Activated naive CD8-positive, alpha-beta T cell (primary cell): ENCODE results near the gene RAMP3.

Experiments used
- H3K27ac Mint-ChIP-seq: one replicate; pipeline ENCODE4 v1.8.0; 2021; ENCODE audit warnings: mixed read lengths
- H3K27me3 Mint-ChIP-seq: one replicate; pipeline ENCODE4 v1.8.0; 2021; ENCODE audit warnings: mixed read lengths
- H3K36me3 Mint-ChIP-seq: one replicate; pipeline ENCODE4 v1.8.0; 2021; ENCODE audit warnings: mixed read lengths
- H3K4me1 Mint-ChIP-seq: one replicate; pipeline ENCODE4 v1.8.0; 2021; ENCODE audit warnings: low read depth, mixed read lengths
- H3K4me3 Mint-ChIP-seq: one replicate; pipeline ENCODE4 v1.8.0; 2021; ENCODE audit warnings: mild to moderate bottlenecking, mixed read lengths
- H3K9me3 Mint-ChIP-seq: one replicate; pipeline ENCODE4 v1.8.0; 2021; ENCODE audit warnings: low read depth, mixed read lengths

The RAMP3 gene

GRCh38 chr7:45220846-45221618 lies 63.4 kb downstream of the RAMP3 start:
- H3K36me3 Mint-ChIP-seq = no peaks in the 10 kb centered on the region
- no peaks in the 10 kb centered on the region for H3K4me1 Mint-ChIP-seq
- H3K27me3 Mint-ChIP-seq = peaks cover 7% of the 10 kb centered on the region
- no peak overlapping the region for H3K4me3 Mint-ChIP-seq
- H3K27ac Mint-ChIP-seq = no peak overlapping the region
- no peaks in the 10 kb centered on the region for H3K9me3 Mint-ChIP-seq

GRCh38 chr7:45221896-45222604 lies 64.5 kb downstream of the RAMP3 start:
- Mint-ChIP-seq H3K36me3 (no peaks in the 10 kb centered on the region), H3K9me3 (no peaks in the 10 kb centered on the region), H3K4me1 (no peaks in the 10 kb centered on the region), H3K27ac (no peak overlapping the region), H3K4me3 (no peak overlapping the region), H3K27me3 (peaks cover 8% of the 10 kb centered on the region)

DNA sequence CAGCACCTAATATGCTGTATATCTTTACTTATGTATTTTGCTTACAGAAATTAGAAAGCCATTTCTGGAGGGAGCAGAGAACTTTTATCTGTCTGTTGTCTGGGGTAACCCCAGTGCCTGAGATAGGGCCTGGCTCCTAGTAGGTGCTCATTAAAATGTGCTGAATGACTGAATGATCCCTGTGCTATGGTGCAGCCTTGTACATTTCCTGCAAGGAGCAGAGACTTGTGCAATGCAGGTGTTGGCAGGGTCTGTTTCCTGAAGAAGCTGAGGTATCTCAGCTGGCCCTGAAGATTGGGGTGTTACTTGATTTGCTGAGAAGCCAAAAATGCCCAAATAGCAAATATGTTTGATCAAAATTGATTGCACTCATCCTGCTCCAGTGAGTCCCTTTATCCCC lies 65.5 kb downstream of the RAMP3 start:
- no peaks in the 10 kb centered on the region for H3K4me1 Mint-ChIP-seq
- no peak overlapping the region for H3K27ac Mint-ChIP-seq
- no peak overlapping the region for H3K4me3 Mint-ChIP-seq
- H3K9me3 Mint-ChIP-seq = no peaks in the 10 kb centered on the region
- H3K36me3 Mint-ChIP-seq = no peaks in the 10 kb centered on the region
- peaks cover 10% of the 10 kb centered on the region for H3K27me3 Mint-ChIP-seq

GRCh38 chr7:45223728-45224630 lies 66.4 kb downstream of the RAMP3 start:
- H3K27me3 Mint-ChIP-seq = peaks cover 9% of the 10 kb centered on the region
- H3K36me3 Mint-ChIP-seq = no peaks in the 10 kb centered on the region
- no peak overlapping the region for H3K27ac Mint-ChIP-seq
- no peaks in the 10 kb centered on the region for H3K9me3 Mint-ChIP-seq
- H3K4me1 Mint-ChIP-seq = no peaks in the 10 kb centered on the region
- H3K4me3 Mint-ChIP-seq = no peak overlapping the region

GRCh38 chr7:45224832-45225231 lies 67.2 kb downstream of the RAMP3 start:
- Mint-ChIP-seq H3K36me3 (no peaks in the 10 kb centered on the region), H3K4me1 (no peaks in the 10 kb centered on the region), H3K4me3 (no peak overlapping the region), H3K27me3 (peaks cover 9% of the 10 kb centered on the region), H3K27ac (no peak overlapping the region), H3K9me3 (no peaks in the 10 kb centered on the region)

DNA sequence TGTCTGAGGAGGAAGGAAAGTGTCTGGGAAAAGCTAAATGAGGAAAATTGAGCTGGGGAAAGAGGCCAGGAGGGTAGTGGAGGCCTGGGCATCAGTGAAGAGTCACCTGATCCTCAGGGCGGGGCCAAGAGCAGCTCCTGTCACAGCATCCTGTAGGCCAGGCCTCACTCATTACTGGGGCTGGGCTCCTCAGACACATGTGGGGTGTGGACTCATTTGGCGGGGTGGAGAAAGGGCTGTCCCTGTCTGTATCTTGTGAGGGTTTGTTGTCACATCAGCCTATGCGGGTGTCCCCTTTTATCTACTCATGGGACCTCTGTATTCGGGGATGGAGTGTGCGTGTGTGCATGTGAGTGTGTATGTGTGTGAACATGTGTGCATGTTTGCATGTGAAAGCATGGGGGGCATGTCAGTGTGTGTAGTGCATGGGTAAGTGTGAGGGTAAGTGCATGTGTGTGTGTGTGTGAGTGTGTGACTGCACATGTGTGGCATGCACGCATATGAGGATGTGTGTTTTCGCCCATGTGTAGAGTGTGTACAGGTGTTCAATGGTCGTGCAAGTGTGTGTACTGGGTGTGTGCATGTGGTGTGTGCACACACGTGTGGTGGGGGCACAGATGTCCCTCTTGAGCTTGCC lies 67.8 kb downstream of the RAMP3 start:
- H3K9me3 Mint-ChIP-seq = no peaks in the 10 kb centered on the region
- H3K27me3 Mint-ChIP-seq = peaks cover 9% of the 10 kb centered on the region
- peaks cover under 1% of the 10 kb centered on the region for H3K4me1 Mint-ChIP-seq
- H3K4me3 Mint-ChIP-seq = no peak overlapping the region
- no peak overlapping the region for H3K27ac Mint-ChIP-seq
- no peaks in the 10 kb centered on the region for H3K36me3 Mint-ChIP-seq

DNA sequence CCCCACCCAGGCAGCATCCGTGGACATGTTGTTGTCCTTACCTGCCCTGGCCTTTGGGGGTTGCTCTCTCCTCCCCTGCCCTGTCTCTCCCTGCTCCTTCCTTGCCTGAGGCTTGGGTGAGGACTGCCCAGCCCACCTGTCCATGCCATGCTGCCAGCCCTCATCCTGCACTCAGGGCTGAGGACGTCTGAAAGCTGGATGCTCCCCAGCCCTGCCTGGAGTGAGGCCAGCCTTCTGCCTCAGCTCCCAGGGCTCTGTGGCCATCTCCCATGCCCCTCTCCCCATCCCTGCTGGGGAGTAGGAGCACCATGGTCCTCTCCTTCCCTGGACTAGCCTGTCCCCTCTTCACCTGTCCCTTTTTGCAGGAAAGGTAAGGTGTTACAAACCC lies 68.4 kb downstream of the RAMP3 start:
- Mint-ChIP-seq H3K9me3 (no peaks in the 10 kb centered on the region), H3K4me1 (peaks cover 2% of the 10 kb centered on the region), H3K4me3 (no peak overlapping the region), H3K36me3 (no peaks in the 10 kb centered on the region), H3K27me3 (peaks cover 9% of the 10 kb centered on the region), H3K27ac (no peak overlapping the region)

DNA sequence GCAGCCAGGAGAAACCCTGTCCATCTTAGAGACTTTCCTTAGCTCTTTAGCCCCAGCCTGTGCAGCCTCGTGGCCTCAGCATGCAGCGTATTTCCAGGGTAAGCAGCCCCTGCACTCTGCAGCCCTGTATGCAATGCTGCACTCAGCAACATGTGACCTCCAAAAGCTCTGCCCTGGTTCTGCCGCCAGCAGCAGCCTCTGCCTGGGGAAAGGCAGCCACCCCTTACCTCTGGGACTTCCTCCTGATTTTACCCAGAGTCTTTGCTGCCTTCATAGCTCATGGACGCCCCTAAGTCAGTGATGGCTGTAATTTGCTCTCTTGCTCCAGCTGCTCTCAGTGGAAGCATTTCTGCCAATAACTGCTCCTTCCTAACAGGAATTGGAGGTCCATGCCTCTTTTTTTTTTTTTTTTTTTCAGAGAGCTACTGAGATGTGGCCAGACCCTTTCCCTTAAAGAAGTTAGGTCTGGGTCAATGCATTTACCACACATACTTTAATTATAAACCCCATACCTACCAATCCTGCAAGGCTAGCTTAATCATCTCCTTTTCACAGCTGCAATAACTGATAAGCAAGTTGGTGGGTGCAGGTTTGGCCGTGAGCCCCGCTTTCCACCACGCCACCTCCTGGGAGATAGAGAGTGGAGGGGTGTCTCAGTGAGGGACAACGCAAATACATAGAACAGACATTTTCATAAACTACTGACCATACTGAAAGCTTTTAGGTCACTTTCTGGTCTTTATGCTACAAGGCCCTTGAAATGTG lies 71.7 kb downstream of the RAMP3 start:
- Mint-ChIP-seq H3K9me3 (no peaks in the 10 kb centered on the region), H3K27ac (no peak overlapping the region), H3K4me3 (no peak overlapping the region), H3K36me3 (no peaks in the 10 kb centered on the region), H3K27me3 (peaks cover 12% of the 10 kb centered on the region), H3K4me1 (peaks cover 2% of the 10 kb centered on the region)

- Mint-ChIP-seq H3K27ac (no peak overlapping the region), H3K9me3 (no peaks in the 10 kb centered on the region), H3K4me3 (no peak overlapping the region), H3K4me1 (peaks cover 2% of the 10 kb centered on the region), H3K36me3 (no peaks in the 10 kb centered on the region), H3K27me3 (peaks cover 13% of the 10 kb centered on the region)
Observed at GRCh38 chr7:45230083-45230482, 72.5 kb downstream of the RAMP3 start.

- Mint-ChIP-seq H3K27me3 (peaks cover 11% of the 10 kb centered on the region), H3K4me1 (peaks cover 2% of the 10 kb centered on the region), H3K9me3 (no peaks in the 10 kb centered on the region), H3K36me3 (no peaks in the 10 kb centered on the region), H3K27ac (no peak overlapping the region), H3K4me3 (no peak overlapping the region)
Observed at GRCh38 chr7:45230611-45231165, 73.1 kb downstream of the RAMP3 start.

GRCh38 chr7:45233249-45233775 lies 75.7 kb downstream of the RAMP3 start:
- Mint-ChIP-seq H3K9me3 (no peaks in the 10 kb centered on the region), H3K4me3 (no peak overlapping the region), H3K36me3 (no peaks in the 10 kb centered on the region), H3K4me1 (peaks cover 2% of the 10 kb centered on the region), H3K27me3 (peaks cover 10% of the 10 kb centered on the region), H3K27ac (no peak overlapping the region)
